Neural cell (in vitro differentiated cells): ENCODE measurements around the gene PHACTR1. TPM values are rescaled to one million over a fixed set of nuclear protein-coding genes. Genes with fewer than 3 reads are reported as not detected.
A peak's percentile ranks its signal among the peaks of the same experiment; 100 is the strongest.

Experiments used
- H2AFZ ChIP-seq: fragments of 200-600, 300-800 bp; sonication (generic), shearing (Covaris generic); 2 replicates; pipeline ENCODE4 v1.6.0; 2014; ENCODE audit warnings: low read depth, mild to moderate bottlenecking, antibody characterized with exemption, low read length, moderate library complexity
- H3F3A ChIP-seq: fragments of 200-600 bp; shearing (Covaris generic); 2 replicates; pipeline ENCODE4 v1.6.1; 2016; ENCODE audit warnings: mild to moderate bottlenecking, moderate library complexity, mixed read lengths, antibody characterized with exemption, low read length; ENCODE audit not compliant: insufficient read depth, poor library complexity, severe bottlenecking
- H3K27ac ChIP-seq: fragments of 200-600, 300-800 bp; sonication (generic), shearing (Covaris generic); 2 replicates; pipeline ENCODE4 v1.5.1; 2014; ENCODE audit warnings: mild to moderate bottlenecking, low read length, moderate library complexity
- H3K27me3 ChIP-seq: fragments of 300-800, 200-600 bp; sonication (generic), shearing (Covaris generic); 2 replicates; pipeline ENCODE4 v1.6.0; 2014; ENCODE audit warnings: mild to moderate bottlenecking, low read depth, low read length, moderate library complexity; ENCODE audit not compliant: insufficient read depth
- H3K36me3 ChIP-seq: fragments of 300-800, 200-600 bp; sonication (generic), shearing (Covaris generic); 2 replicates; pipeline ENCODE4 v1.5.1; 2014; ENCODE audit warnings: mild to moderate bottlenecking, antibody characterized with exemption, low read length, moderate library complexity; ENCODE audit not compliant: insufficient read depth
- H3K4me2 ChIP-seq: fragments of 300-800, 200-600 bp; sonication (generic), shearing (Covaris generic); 2 replicates; pipeline ENCODE4 v1.6.0; 2014; ENCODE audit warnings: mild to moderate bottlenecking, low read length
- H3K4me3 ChIP-seq: fragments of 300-800, 200-600 bp; sonication (generic), shearing (Covaris generic); 2 replicates; pipeline ENCODE4 v1.5.1; 2014; ENCODE audit warnings: mild to moderate bottlenecking, low read length, moderate library complexity
- H3K79me2 ChIP-seq: fragments of 200-600 bp; shearing (Covaris generic); replicated peaks from 2 replicates; pipeline ENCODE4 v1.6.0; 2014; ENCODE audit warnings: mild to moderate bottlenecking, low read length, moderate library complexity; ENCODE audit not compliant: insufficient read depth
- H3K9ac ChIP-seq: fragments of 300-800, 200-600 bp; sonication (generic), shearing (Covaris generic); 2 replicates; pipeline ENCODE4 v1.6.1; 2016; ENCODE audit warnings: mild to moderate bottlenecking, low read length, mixed read lengths
- H3K9me2 ChIP-seq: fragments of 200-600 bp; shearing (Covaris generic); 2 replicates; pipeline ENCODE4 v1.6.1; 2016; ENCODE audit warnings: mild to moderate bottlenecking, low read length, mixed read lengths; ENCODE audit not compliant: insufficient read depth
- H3K9me3 ChIP-seq: fragments of 200-600, 300-800 bp; sonication (generic), shearing (Covaris generic); 2 replicates; pipeline ENCODE4 v1.6.1; 2016; ENCODE audit warnings: mild to moderate bottlenecking, mixed run types, low read length, moderate library complexity, mixed read lengths
- H4K20me1 ChIP-seq: fragments of 200-600 bp; shearing (Covaris generic); 2 replicates; pipeline ENCODE4 v1.6.1; 2016; ENCODE audit warnings: mild to moderate bottlenecking, mixed run types; ENCODE audit not compliant: insufficient read depth
- EP300 ChIP-seq: fragments of 450-650 bp; conservative IDR thresholded peaks from 2 replicates; pipeline ENCODE4 v1.6.1; 2014; ENCODE audit warnings: antibody characterized with exemption, mild to moderate bottlenecking, moderate library complexity; ENCODE audit not compliant: poor library complexity, severe bottlenecking
- EZH2 ChIP-seq: fragments of 200-600, 300-800 bp; shearing (Covaris generic), sonication (generic); IDR thresholded peaks from 2 replicates; pipeline ENCODE4 v1.6.1; 2014; ENCODE audit warnings: antibody characterized with exemption, low read length, borderline replicate concordance, mild to moderate bottlenecking; ENCODE audit not compliant: insufficient read depth, poor library complexity, severe bottlenecking
- MXI1 ChIP-seq: fragments of 450-650 bp; conservative IDR thresholded peaks from 2 replicates; pipeline ENCODE4 v1.6.1; 2014; ENCODE audit warnings: antibody characterized with exemption, mild to moderate bottlenecking; ENCODE audit not compliant: poor library complexity, severe bottlenecking
- POLR2AphosphoS5 ChIP-seq: IDR thresholded peaks from 2 replicates; pipeline ENCODE4 v1.6.1; 2012
- RAD21 ChIP-seq: fragments of 450-650 bp; conservative IDR thresholded peaks from 2 replicates; pipeline ENCODE4 v1.6.1; 2014; ENCODE audit warnings: antibody characterized with exemption, mild to moderate bottlenecking, moderate library complexity
- SMC3 ChIP-seq: fragments of 450-650 bp; conservative IDR thresholded peaks from 2 replicates; pipeline ENCODE4 v1.6.1; 2014; ENCODE audit warnings: antibody characterized with exemption, mild to moderate bottlenecking, moderate library complexity; ENCODE audit not compliant: poor library complexity
- TAF1 ChIP-seq: IDR thresholded peaks from 2 replicates; pipeline ENCODE4 v1.6.1; 2012; ENCODE audit warnings: low read depth
- polyA plus RNA-seq: library from polyadenylated mRNA; depleted of rRNA; stranded (reverse); fragments of >200 nt; gene quantifications from 2 replicates; pipeline ENCODE4 v1.2.3, GENCODE V29; 2014
- TF ChIP-seq, protein P1 (sequence below): fragments of 450-650 bp; IDR thresholded peaks from 2 replicates; pipeline ENCODE4 v1.5.1; 2014; ENCODE audit warnings: antibody characterized with exemption, mild to moderate bottlenecking, moderate library complexity; ENCODE audit not compliant: poor library complexity, severe bottlenecking
- TF ChIP-seq, protein P2 (sequence below): IDR thresholded peaks from 2 replicates; pipeline ENCODE4 v1.6.1; 2012; ENCODE audit warnings: borderline replicate concordance

PHACTR1 gene
- polyA plus RNA-seq, 1 donor from 2014 or later: 7.8 TPM

DNA sequence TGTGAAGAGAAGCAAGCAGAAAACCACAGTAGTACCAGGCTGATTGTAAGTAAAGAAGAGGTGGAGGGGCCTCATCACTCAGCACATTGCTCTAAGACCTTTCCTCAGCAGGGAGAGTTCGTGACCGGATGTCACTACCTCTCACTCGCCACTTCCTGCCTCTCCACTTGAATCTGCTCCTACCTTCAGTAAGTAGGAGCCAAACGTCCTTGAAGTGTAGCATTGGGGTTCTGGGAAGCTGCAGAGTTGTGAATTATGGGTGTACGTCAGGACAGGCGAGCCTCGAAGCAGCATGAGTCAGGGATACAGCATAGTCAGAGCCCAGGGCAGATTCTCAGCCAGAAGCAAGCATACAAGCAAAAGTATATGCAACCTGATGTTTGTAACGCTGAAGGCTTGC lies 224.9 kb downstream of the PHACTR1 start:
- Histone ChIP-seq H3K9me2 (no peaks in the 10 kb centered on the region), H3K27ac (no peak overlapping the region)

GRCh38 chr6:12943549-12943948 lies 227.0 kb downstream of the PHACTR1 start:
- Histone ChIP-seq H3K27ac (no peak overlapping the region), H3K79me2 (no peaks in the 10 kb centered on the region), H3K9me2 (no peaks in the 10 kb centered on the region), H3K4me2 (no peak overlapping the region), H3K27me3 (no peaks in the 10 kb centered on the region), H3F3A (no peaks in the 10 kb centered on the region), H4K20me1 (no peaks in the 10 kb centered on the region), H3K9me3 (no peaks in the 10 kb centered on the region), H3K36me3 (peaks cover 6% of the 10 kb centered on the region), H2AFZ (no peak overlapping the region), H3K9ac (no peak overlapping the region), H3K4me3 (no peak overlapping the region)
- TF ChIP-seq EP300 (peak; percentile 73), POLR2AphosphoS5 (no peak)
- TF ChIP-seq, protein P1, sequence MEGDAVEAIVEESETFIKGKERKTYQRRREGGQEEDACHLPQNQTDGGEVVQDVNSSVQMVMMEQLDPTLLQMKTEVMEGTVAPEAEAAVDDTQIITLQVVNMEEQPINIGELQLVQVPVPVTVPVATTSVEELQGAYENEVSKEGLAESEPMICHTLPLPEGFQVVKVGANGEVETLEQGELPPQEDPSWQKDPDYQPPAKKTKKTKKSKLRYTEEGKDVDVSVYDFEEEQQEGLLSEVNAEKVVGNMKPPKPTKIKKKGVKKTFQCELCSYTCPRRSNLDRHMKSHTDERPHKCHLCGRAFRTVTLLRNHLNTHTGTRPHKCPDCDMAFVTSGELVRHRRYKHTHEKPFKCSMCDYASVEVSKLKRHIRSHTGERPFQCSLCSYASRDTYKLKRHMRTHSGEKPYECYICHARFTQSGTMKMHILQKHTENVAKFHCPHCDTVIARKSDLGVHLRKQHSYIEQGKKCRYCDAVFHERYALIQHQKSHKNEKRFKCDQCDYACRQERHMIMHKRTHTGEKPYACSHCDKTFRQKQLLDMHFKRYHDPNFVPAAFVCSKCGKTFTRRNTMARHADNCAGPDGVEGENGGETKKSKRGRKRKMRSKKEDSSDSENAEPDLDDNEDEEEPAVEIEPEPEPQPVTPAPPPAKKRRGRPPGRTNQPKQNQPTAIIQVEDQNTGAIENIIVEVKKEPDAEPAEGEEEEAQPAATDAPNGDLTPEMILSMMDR: no peak

More for the DNA sequence above, 224.9 kb downstream of the PHACTR1 start:
- no peaks in the 10 kb centered on the region for H3K79me2 ChIP-seq
- H3K9me3 ChIP-seq: no peaks in the 10 kb centered on the region
- TF ChIP-seq EP300 (no peak), EZH2 (no peak), RAD21 (no peak), SMC3 (no peak), MXI1 (no peak)
- TF ChIP-seq, protein P2, sequence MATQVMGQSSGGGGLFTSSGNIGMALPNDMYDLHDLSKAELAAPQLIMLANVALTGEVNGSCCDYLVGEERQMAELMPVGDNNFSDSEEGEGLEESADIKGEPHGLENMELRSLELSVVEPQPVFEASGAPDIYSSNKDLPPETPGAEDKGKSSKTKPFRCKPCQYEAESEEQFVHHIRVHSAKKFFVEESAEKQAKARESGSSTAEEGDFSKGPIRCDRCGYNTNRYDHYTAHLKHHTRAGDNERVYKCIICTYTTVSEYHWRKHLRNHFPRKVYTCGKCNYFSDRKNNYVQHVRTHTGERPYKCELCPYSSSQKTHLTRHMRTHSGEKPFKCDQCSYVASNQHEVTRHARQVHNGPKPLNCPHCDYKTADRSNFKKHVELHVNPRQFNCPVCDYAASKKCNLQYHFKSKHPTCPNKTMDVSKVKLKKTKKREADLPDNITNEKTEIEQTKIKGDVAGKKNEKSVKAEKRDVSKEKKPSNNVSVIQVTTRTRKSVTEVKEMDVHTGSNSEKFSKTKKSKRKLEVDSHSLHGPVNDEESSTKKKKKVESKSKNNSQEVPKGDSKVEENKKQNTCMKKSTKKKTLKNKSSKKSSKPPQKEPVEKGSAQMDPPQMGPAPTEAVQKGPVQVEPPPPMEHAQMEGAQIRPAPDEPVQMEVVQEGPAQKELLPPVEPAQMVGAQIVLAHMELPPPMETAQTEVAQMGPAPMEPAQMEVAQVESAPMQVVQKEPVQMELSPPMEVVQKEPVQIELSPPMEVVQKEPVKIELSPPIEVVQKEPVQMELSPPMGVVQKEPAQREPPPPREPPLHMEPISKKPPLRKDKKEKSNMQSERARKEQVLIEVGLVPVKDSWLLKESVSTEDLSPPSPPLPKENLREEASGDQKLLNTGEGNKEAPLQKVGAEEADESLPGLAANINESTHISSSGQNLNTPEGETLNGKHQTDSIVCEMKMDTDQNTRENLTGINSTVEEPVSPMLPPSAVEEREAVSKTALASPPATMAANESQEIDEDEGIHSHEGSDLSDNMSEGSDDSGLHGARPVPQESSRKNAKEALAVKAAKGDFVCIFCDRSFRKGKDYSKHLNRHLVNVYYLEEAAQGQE: no peak
- no peak overlapping the region for H3K4me2 ChIP-seq
- H3K9ac ChIP-seq: no peak overlapping the region
- no peaks in the 10 kb centered on the region for H4K20me1 ChIP-seq
- no peaks in the 10 kb centered on the region for H3K27me3 ChIP-seq
- H2AFZ ChIP-seq: no peak overlapping the region
- no peak overlapping the region for H3K4me3 ChIP-seq
- H3K36me3 ChIP-seq: peaks cover 6% of the 10 kb centered on the region
- H3F3A ChIP-seq: no peaks in the 10 kb centered on the region

- H3K9me2 ChIP-seq: no peaks in the 10 kb centered on the region
- H3K27me3 ChIP-seq: no peaks in the 10 kb centered on the region
- no peaks in the 10 kb centered on the region for H3K9me3 ChIP-seq
Observed at GRCh38 chr6:12944001-12944400, 227.4 kb downstream of the PHACTR1 start.

More at GRCh38 chr6:12944001-12944400, 227.4 kb downstream of the PHACTR1 start:
- no peak overlapping the region for H3K27ac ChIP-seq
- TF ChIP-seq, protein P2: no peak
- TF ChIP-seq RAD21: no peak
- TF ChIP-seq EP300: no peak
- no peak for TF ChIP-seq POLR2AphosphoS5
- TF ChIP-seq SMC3: no peak
- TF ChIP-seq, protein P1: no peak
- no peak for TF ChIP-seq EZH2
- TF ChIP-seq TAF1: no peak
- TF ChIP-seq MXI1: no peak
- no peak overlapping the region for H3K4me2 ChIP-seq
- no peaks in the 10 kb centered on the region for H4K20me1 ChIP-seq
- H3F3A ChIP-seq: no peaks in the 10 kb centered on the region
- H3K79me2 ChIP-seq: no peaks in the 10 kb centered on the region
- no peak overlapping the region for H2AFZ ChIP-seq
- H3K4me3 ChIP-seq: no peak overlapping the region
- peaks cover 1% of the 10 kb centered on the region for H3K36me3 ChIP-seq
- no peak overlapping the region for H3K9ac ChIP-seq
